Testis (tissue), 3 donors: Measurements from ENCODE around the gene PGAP2. TPM values are rescaled to one million over a fixed set of nuclear protein-coding genes. Genes with fewer than 3 reads are reported as not detected.

Source experiments
- DNase-seq: peaks from one replicate; pipeline ENCODE4 v3.0.0-alpha.2; 2019
- H3K27ac ChIP-seq, 2 donors: fragments of 200-600 bp; sonication (generic); one replicate each; pipeline ENCODE4 v1.5.1; 2019
- H3K27me3 ChIP-seq: fragments of 200-600 bp; sonication (generic); one replicate; pipeline ENCODE4 v1.5.1; 2019
- H3K36me3 ChIP-seq: fragments of 200-600 bp; sonication (generic); one replicate; pipeline ENCODE4 v1.5.1; 2017; ENCODE audit warnings: low read depth; ENCODE audit errors: missing control alignments
- H3K4me1 ChIP-seq: fragments of 200-600 bp; sonication (generic); one replicate; pipeline ENCODE4 v1.5.1; 2019
- H3K4me3 ChIP-seq, 2 donors: fragments of 200-600 bp; sonication (generic); one replicate each; pipeline ENCODE4 v1.5.1; 2017 to 2019
- H3K9me3 ChIP-seq: fragments of 200-600 bp; sonication (generic); one replicate; pipeline ENCODE4 v1.5.1; 2017
- POLR2A ChIP-seq: fragments of 450-650 bp; IDR thresholded peaks from one replicate; pipeline ENCODE4 v1.6.1; 2017; ENCODE audit warnings: antibody characterized with exemption, mild to moderate bottlenecking, moderate library complexity
- WGBS, 2 donors: methylation state at CpG; one replicate each; pipeline ENCODE4 v1.1.5; 2018; 5-methylcytosine and 5-hydroxymethylcytosine counted together
- intact Hi-C: fragments of 100-400 bp; cut with DNase I; formaldehyde crosslinking; loops from one replicate; pipeline ENCODE4 v1.15.1; 2023; ENCODE audit warnings: low total_unique reads
- polyA plus RNA-seq: library from polyadenylated mRNA; stranded (reverse); fragments of 350-450 nt; fragmentation: Illumina TruSeq; extraction: RNeasy Lipid Tissue Mini Kit (QIAGEN cat#74804); gene quantifications from one replicate; pipeline ENCODE4 v1.2.3, GENCODE V29; 2014; ENCODE audit warnings: low read depth, low replicate concordance; ENCODE audit not compliant: insufficient read depth
- total RNA-seq, 2 donors: library from RNA; depleted of rRNA; stranded (reverse); fragments of >200 nt; gene quantifications; one replicate each; pipeline ENCODE4 v1.2.3, GENCODE V29; 2016
- TF ChIP-seq, protein P1 (sequence below), 3 experiments: fragments of 450-650 bp in 2 of 3; fragments of 200-600 bp in 1 of 3; sonication (generic) in 1 of 3; IDR thresholded peaks; one replicate each; pipeline ENCODE4 v1.5.1; 2016 to 2019; ENCODE audit warnings: antibody characterized with exemption in 3 of 3, mild to moderate bottlenecking in 2 of 3, moderate library complexity in 1 of 3

The PGAP2 gene
- total and polyA plus RNA-seq, 3 donors from 2014 or later, result 40.5 to 56.8 (median 54.4) TPM

- DNase-seq, result no peak
- intact Hi-C loops, result no loop called here
- Histone ChIP-seq H3K9me3 (no peaks in the 10 kb centered on the region), H3K27me3 (no peaks in the 10 kb centered on the region), H3K4me3 (peak overlapping the region in 1 of 2 donors; percentile 99), H3K27ac (peak overlapping the region in 1 of 2 donors; percentile 28), H3K4me1 (peaks cover 13% of the 10 kb centered on the region), H3K36me3 (no peaks in the 10 kb centered on the region)
- 68 to 90% methylated on average over 9 of the region's 9 CpGs for WGBS, 2 donors
- TF ChIP-seq POLR2A, result no peak
- TF ChIP-seq, protein P1, sequence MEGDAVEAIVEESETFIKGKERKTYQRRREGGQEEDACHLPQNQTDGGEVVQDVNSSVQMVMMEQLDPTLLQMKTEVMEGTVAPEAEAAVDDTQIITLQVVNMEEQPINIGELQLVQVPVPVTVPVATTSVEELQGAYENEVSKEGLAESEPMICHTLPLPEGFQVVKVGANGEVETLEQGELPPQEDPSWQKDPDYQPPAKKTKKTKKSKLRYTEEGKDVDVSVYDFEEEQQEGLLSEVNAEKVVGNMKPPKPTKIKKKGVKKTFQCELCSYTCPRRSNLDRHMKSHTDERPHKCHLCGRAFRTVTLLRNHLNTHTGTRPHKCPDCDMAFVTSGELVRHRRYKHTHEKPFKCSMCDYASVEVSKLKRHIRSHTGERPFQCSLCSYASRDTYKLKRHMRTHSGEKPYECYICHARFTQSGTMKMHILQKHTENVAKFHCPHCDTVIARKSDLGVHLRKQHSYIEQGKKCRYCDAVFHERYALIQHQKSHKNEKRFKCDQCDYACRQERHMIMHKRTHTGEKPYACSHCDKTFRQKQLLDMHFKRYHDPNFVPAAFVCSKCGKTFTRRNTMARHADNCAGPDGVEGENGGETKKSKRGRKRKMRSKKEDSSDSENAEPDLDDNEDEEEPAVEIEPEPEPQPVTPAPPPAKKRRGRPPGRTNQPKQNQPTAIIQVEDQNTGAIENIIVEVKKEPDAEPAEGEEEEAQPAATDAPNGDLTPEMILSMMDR (IDR thresholded peaks at IDR 0.05), result no peak
Measured at GRCh38 chr11:3799143-3799542, 9.2 kb upstream of the PGAP2 start.

GRCh38 chr11:3799873-3800272, 8.5 kb upstream of the PGAP2 start:
- no peaks in the 10 kb centered on the region for H3K36me3 ChIP-seq
- H3K27ac ChIP-seq, result no peak overlapping the region
- TF ChIP-seq, protein P1 (IDR thresholded peaks at IDR 0.05), result no peak
- no peak for TF ChIP-seq POLR2A
- DNase-seq, result no peak
- no peaks in the 10 kb centered on the region for H3K9me3 ChIP-seq
- 67 to 84% methylated on average over 4 to 5 of the region's 5 CpGs for WGBS, 2 donors
- H3K27me3 ChIP-seq, result no peaks in the 10 kb centered on the region
- H3K4me1 ChIP-seq, result peaks cover 13% of the 10 kb centered on the region
- H3K4me3 ChIP-seq, result no peak overlapping the region
- intact Hi-C loops, result no loop called here

DNA sequence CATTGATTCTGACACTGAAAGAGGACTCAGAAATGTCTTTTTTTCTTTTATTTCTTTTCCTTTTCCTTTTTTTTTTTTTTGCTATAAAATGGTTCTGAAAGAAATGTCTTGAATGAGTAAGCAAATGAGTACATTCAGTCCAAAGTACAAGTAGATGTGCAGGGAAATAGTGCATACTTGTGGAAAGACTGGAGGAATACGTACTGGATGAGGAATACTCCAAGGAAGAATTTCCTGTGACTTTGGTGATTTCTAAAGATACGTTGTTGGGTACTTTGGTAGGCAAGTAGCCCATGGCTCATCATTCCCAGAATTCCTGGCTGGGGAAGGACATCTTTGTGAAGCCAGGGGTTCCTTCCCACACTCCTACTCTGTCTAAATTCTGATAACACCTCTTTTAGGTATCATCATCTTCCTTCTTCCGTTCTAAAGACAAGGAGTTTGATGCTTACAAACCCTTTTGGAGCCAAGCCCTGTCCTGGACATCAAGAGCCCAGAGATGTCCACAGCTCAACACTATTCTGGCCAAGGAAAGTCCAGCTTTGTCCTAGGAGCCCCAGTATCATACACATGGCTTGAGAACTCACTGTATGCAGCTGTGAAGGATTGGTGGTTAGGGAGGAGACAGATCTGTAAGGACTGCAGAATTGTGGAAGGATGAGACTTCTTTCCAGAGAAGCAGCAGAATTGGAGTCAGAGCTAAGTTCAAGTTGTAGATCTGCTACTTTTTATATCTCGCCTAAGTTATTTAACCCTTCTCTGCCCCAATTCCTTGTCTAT, 6.2 kb upstream of the PGAP2 start:
- H3K36me3 ChIP-seq, result no peaks in the 10 kb centered on the region
- TF ChIP-seq POLR2A, result no peak
- TF ChIP-seq, protein P1 (IDR thresholded peaks at IDR 0.05), result no peak
- no peaks in the 10 kb centered on the region for H3K27me3 ChIP-seq
- no peak overlapping the region for H3K4me3 ChIP-seq
- intact Hi-C loops, result no loop called here
- H3K4me1 ChIP-seq, result peaks cover 3% of the 10 kb centered on the region
- DNase-seq, result no peak
- no peaks in the 10 kb centered on the region for H3K9me3 ChIP-seq
- 53 to 55% methylated on average over 4 of the region's 4 CpGs for WGBS, 2 donors
- no peak overlapping the region for H3K27ac ChIP-seq

GRCh38 chr11:3803726-3804495, 4.4 kb upstream of the PGAP2 start:
- H3K36me3 ChIP-seq, result no peaks in the 10 kb centered on the region
- H3K27me3 ChIP-seq, result no peaks in the 10 kb centered on the region
- peaks cover 1% of the 10 kb centered on the region for H3K4me1 ChIP-seq
- H3K4me3 ChIP-seq, result no peak overlapping the region
- 79 to 81% methylated on average over 11 of the region's 11 CpGs for WGBS, 2 donors
- DNase-seq, result no peak
- no peak for TF ChIP-seq POLR2A
- TF ChIP-seq, protein P1 (IDR thresholded peaks at IDR 0.05), result no peak
- H3K9me3 ChIP-seq, result no peaks in the 10 kb centered on the region
- intact Hi-C loops, result no loop called here
- H3K27ac ChIP-seq, result no peak overlapping the region
